GM10248 (cell line): ENCODE measurements around the gene PEX26.
A peak's percentile ranks its signal among the peaks of the same experiment; 100 is the strongest.

Experiments
- CTCF ChIA-PET: fragments of 300-600 bp; sonication (Branson Sonifier 250); formaldehyde crosslinking; extraction: SDS; loops from one replicate; lab custom pipeline; 2021; ENCODE audit warnings: antibody characterized with exemption; lab: Yijun Ruan, JAX
- POLR2A ChIA-PET: fragments of 350-650 bp; sonication (Branson Sonifier 250); formaldehyde crosslinking; extraction: SDS; loops from one replicate; lab custom pipeline; 2020; ENCODE audit warnings: antibody characterized with exemption; lab: Yijun Ruan, JAX
- DNase-seq: peaks from one replicate; pipeline ENCODE4 v3.0.0; 2012; ENCODE audit errors: extremely low spot score
- CTCF ChIP-seq: IDR thresholded peaks from 2 replicates; pipeline ENCODE4 v1.5.1; 2012; ENCODE audit warnings: mild to moderate bottlenecking, low read depth; ENCODE audit errors: extremely low read depth, missing control alignments, control extremely low read depth

Gene PEX26

GRCh38 chr22:18056161-18056666 lies 21.6 kb upstream of the PEX26 start:
- POLR2A ChIA-PET = interaction anchor here (0.8 kb wide), 2 partner anchors 29 to 60 kb away, joined by 3 to 4 read pairs; no protein-coding TSS in a partner anchor
- peak; percentile 46 for DNase-seq
- TF ChIP-seq CTCF = no peak
- CTCF ChIA-PET = interaction anchor here (0.9 to 6.9 kb wide), 13 partner anchors 9 to 135 kb away, joined by 3 to 50 read pairs (median 3); partner anchors contain the start of gene MICAL3

DNA sequence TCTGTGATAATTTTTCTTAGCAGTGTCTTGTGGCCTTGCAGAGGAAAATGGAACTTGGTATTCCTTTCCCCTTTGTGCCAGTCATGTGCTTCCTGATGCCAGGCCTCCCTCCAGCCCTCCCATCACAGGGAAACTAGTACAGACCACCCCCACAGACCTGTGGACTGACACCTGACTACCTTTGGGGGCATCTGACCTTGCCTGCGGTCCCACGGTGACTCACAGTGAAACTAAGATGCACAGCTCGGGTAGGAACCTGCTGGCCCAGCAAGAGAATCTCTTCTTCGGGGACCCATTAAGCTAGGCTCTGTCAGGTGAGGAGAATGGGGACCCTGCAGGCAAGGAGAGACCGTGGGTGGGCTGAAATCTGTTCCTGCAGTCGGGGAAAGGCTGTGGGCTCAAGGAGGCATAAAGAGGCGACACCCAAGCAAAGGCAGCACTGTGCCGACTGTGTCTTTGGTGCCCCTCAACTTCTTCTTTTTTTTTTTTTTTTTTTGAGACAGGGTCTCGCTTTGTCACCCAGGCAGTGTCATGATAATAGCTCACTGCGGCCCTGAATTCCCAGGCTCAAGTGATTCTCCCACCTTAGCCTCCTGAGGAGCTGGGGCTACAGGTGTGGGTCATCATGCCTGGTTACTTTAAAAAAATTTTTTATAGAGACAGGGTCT lies 20.8 kb upstream of the PEX26 start:
- ChIA-PET POLR2A (interaction anchor here (0.6 kb wide), 1 partner anchor 307 kb away, joined by 4 read pairs; no protein-coding TSS in a partner anchor), CTCF (interaction anchor here (0.9 to 6.9 kb wide), 11 partner anchors 8 to 136 kb away, joined by 3 to 50 read pairs (median 4); partner anchors contain the start of gene MICAL3)
- peak; percentile 68 for DNase-seq
- TF ChIP-seq CTCF = no peak

DNA sequence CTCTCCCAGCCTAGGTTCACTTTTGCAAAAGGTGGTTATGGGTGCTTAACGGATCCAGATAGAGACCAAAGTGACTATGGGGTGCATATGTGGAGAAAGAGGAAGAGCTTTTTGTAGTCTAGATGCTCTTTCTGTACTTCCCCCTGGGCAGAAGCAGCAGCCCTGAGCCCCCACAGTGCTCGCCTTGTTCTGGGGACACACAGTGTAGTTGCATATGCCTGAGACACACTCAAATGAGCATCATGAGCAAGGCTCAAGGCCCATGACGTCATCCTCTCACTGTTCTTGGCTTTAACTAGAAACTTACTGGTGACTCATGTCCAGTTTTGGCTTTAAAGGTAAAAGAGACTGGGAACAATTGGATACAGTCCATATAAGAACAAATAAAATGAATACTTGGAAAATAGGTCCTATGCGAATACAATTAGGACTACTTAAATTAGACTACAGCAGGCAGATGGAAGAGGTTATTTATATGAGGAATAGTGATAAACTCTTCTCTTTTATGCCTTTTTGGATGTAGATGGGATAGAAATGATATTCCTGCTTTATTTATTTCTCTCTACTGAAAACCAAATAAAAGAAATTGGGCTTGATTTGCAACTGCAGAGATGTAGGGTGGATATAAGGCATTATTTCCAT lies 20.1 kb upstream of the PEX26 start:
- POLR2A ChIA-PET = interaction anchor here (0.6 kb wide), 1 partner anchor 307 kb away, joined by 4 read pairs; no protein-coding TSS in a partner anchor
- CTCF ChIA-PET = interaction anchor here (1.3 to 6.9 kb wide), 6 partner anchors 13 to 293 kb away, joined by 3 to 50 read pairs (median 5); partner anchors contain the start of gene MICAL3
- peak; percentile 75 for DNase-seq
- no peak for TF ChIP-seq CTCF

DNA sequence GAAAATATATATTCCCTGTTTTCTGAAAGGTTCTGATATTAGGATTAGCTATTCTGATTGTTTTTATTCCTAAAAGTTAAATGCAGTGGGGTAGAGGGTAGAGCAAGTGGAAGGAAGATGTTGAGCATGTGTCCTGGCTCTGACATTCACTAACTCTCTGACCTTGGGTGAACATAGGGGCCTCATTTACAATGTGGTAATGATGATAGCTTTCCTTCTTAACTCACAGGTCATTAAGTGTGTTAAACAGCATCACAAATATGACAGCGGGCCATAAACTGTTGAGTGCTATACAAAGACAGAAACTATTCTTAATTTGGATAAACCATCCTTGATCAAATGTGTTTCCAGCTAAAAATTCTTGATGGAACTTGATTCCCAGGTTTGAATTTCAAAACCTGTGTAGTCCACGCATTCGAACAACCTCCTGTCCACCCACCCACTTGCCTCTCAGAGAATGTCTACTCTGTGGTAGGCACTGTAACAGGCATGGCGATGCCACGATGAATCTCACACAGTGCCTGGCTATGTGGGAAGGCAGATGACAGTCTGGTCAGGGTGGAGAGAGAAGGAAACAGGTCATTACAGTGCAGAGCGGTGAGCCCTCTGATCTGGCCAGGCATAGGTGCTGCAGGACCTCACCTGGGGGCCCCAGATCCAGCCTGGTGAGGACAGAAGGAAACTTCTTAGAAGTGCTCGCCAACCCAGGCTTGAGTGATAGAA lies 19.3 kb upstream of the PEX26 start:
- ChIA-PET CTCF (interaction anchor here (1.3 to 6.9 kb wide), 5 partner anchors 14 to 293 kb away, joined by 3 to 50 read pairs (median 5); no protein-coding TSS in a partner anchor), POLR2A (no interaction called here)
- no peak for DNase-seq
- TF ChIP-seq CTCF = no peak

GRCh38 chr22:18059094-18059417 lies 18.7 kb upstream of the PEX26 start:
- POLR2A ChIA-PET = no interaction called here

More at GRCh38 chr22:18059094-18059417, 18.7 kb upstream of the PEX26 start:
- no peak for TF ChIP-seq CTCF
- CTCF ChIA-PET = interaction anchor here (1.3 to 6.9 kb wide), 4 partner anchors 14 to 294 kb away, joined by 3 to 50 read pairs (median 4); no protein-coding TSS in a partner anchor
- DNase-seq = no peak
